IMR-90 (cell line): ENCODE data around the gene APOBEC3F. TPM values are rescaled to one million over a fixed set of nuclear protein-coding genes. Genes with fewer than 3 reads are reported as not detected.

ENCODE experiments used
- ATAC-seq: fragments of 200-7000 bp; cut with Tn5 transposase; 2 replicates; pipeline ENCODE4 v1.9.1; 2020; ENCODE audit warnings: low read depth, mild to moderate bottlenecking, moderate library complexity
- BruUV-seq: library from RNA; stranded (reverse); fragments of 400-500 nt; replicated peaks from 2 replicates; lab custom pipeline; 2021; lab: Mats Ljungman, UMichigan
- CTCF ChIA-PET: fragments of 300-600 bp; formaldehyde crosslinking; extraction: SDS; loops from one replicate; lab custom pipeline; 2021; ENCODE audit warnings: antibody characterized with exemption; lab: Yijun Ruan, JAX
- POLR2A ChIA-PET: fragments of 300-600 bp; sonication (Branson Sonifier 250); formaldehyde crosslinking; loops from one replicate; lab custom pipeline; 2022; ENCODE audit warnings: antibody characterized with exemption; ENCODE audit not compliant: unreplicated experiment; lab: Charles Lee
- DNase-seq: peaks from one replicate; pipeline ENCODE4 v3.0.0; 2013
- H2AFZ ChIP-seq: replicated peaks from 2 replicates; pipeline ENCODE3; 2013; ENCODE audit warnings: low read length, mild to moderate bottlenecking; ENCODE audit not compliant: poor library complexity
- H2AK5ac ChIP-seq: 2 replicates; pipeline ENCODE4 v1.6.1; 2013; ENCODE audit warnings: low read depth, low read length, inconsistent platforms
- H2AK9ac ChIP-seq: replicated peaks from 2 replicates; pipeline ENCODE3; 2013; ENCODE audit warnings: mild to moderate bottlenecking, low read depth, low read length, moderate library complexity; ENCODE audit not compliant: poor library complexity
- H2BK120ac ChIP-seq: 2 replicates; pipeline ENCODE4 v1.6.1; 2013; ENCODE audit warnings: low read depth, low read length, inconsistent platforms
- H2BK15ac ChIP-seq: 3 replicates; pipeline ENCODE4 v1.6.1; 2013; ENCODE audit warnings: low read depth, low read length, inconsistent platforms
- H2BK20ac ChIP-seq: 2 replicates; pipeline ENCODE4 v1.6.1; 2013; ENCODE audit warnings: low read depth, mild to moderate bottlenecking, inconsistent platforms, low read length, moderate library complexity
- H2BK5ac ChIP-seq: 2 replicates; pipeline ENCODE4 v1.6.1; 2013; ENCODE audit warnings: mild to moderate bottlenecking, low read depth, low read length, inconsistent platforms; ENCODE audit not compliant: poor library complexity, severe bottlenecking
- H3K14ac ChIP-seq: replicated peaks from 2 replicates; pipeline ENCODE4 v1.6.1; 2013; ENCODE audit warnings: low read depth, low read length, inconsistent platforms
- H3K18ac ChIP-seq: 2 replicates; pipeline ENCODE4 v1.6.1; 2013; ENCODE audit warnings: low read depth, low read length, control low read depth
- H3K23ac ChIP-seq: 2 replicates; pipeline ENCODE4 v1.6.1; 2013; ENCODE audit warnings: low read depth, low read length, inconsistent platforms
- H3K27ac ChIP-seq: 2 replicates; pipeline ENCODE4 v1.5.1; 2013; ENCODE audit warnings: mild to moderate bottlenecking, control low read depth, low read length; ENCODE audit not compliant: insufficient read depth
- H3K27me3 ChIP-seq: 2 replicates; pipeline ENCODE4 v1.6.1; 2013; ENCODE audit warnings: low read length; ENCODE audit not compliant: control insufficient read depth, insufficient read depth
- H3K36me3 ChIP-seq: 2 replicates; pipeline ENCODE4 v1.6.1; 2013; ENCODE audit warnings: low read length, mixed read lengths; ENCODE audit not compliant: control insufficient read depth, insufficient read depth
- H3K4ac ChIP-seq: 2 replicates; pipeline ENCODE4 v1.6.1; 2013; ENCODE audit warnings: low read depth, low read length, inconsistent platforms
- H3K4me1 ChIP-seq: 2 replicates; pipeline ENCODE4 v1.6.1; 2013; ENCODE audit warnings: low read length, mixed read lengths; ENCODE audit not compliant: control insufficient read depth, insufficient read depth
- H3K4me2 ChIP-seq: 2 replicates; pipeline ENCODE4 v1.6.1; 2013; ENCODE audit warnings: low read depth, mild to moderate bottlenecking, control low read depth, low read length, moderate library complexity
- H3K4me3 ChIP-seq: 2 replicates; pipeline ENCODE4 v1.5.1; 2013; ENCODE audit warnings: low read depth, mild to moderate bottlenecking, control low read depth, low read length, moderate library complexity; ENCODE audit not compliant: insufficient read depth
- H3K56ac ChIP-seq: 2 replicates; pipeline ENCODE4 v1.6.1; 2013; ENCODE audit warnings: low read length, inconsistent platforms; ENCODE audit not compliant: insufficient read depth; ENCODE audit errors: extremely low read depth
- H3K79me1 ChIP-seq, 2 experiments: 2 replicates each; pipeline ENCODE4 v1.6.1; 2013; ENCODE audit warnings: low read length in 2 of 2, inconsistent platforms in 1 of 2, low read depth in 1 of 2
- H3K9ac ChIP-seq: 2 replicates; pipeline ENCODE4 v1.6.1; 2013; ENCODE audit warnings: low read depth, low read length, control low read depth
- H3K9me1 ChIP-seq: 2 replicates; pipeline ENCODE4 v1.6.1; 2013; ENCODE audit warnings: low read length, inconsistent platforms; ENCODE audit not compliant: insufficient read depth
- H3K9me3 ChIP-seq: 2 replicates; pipeline ENCODE4 v1.6.1; 2013; ENCODE audit warnings: low read length; ENCODE audit not compliant: control insufficient read depth, insufficient read depth
- H4K20me1 ChIP-seq: 2 replicates; pipeline ENCODE4 v1.6.1; 2013; ENCODE audit warnings: low read length, inconsistent platforms; ENCODE audit not compliant: insufficient read depth
- H4K5ac ChIP-seq: 2 replicates; pipeline ENCODE4 v1.6.1; 2013; ENCODE audit warnings: mild to moderate bottlenecking, low read depth, low read length, control low read depth
- H4K8ac ChIP-seq, 2 experiments: 2 replicates each; pipeline ENCODE4 v1.6.1; 2013; ENCODE audit warnings: low read depth in 2 of 2, low read length in 2 of 2, control low read depth in 1 of 2, inconsistent platforms in 1 of 2
- H4K91ac ChIP-seq: 2 replicates; pipeline ENCODE4 v1.6.1; 2013; ENCODE audit warnings: low read depth, low read length, inconsistent platforms; ENCODE audit not compliant: insufficient read depth
- CHD1 ChIP-seq: IDR thresholded peaks from 2 replicates; pipeline ENCODE4 v1.6.1; 2012; ENCODE audit warnings: low read depth, low read length, improper control_type of control experiment
- MAFK ChIP-seq: IDR thresholded peaks from 2 replicates; pipeline ENCODE4 v1.6.1; 2012; ENCODE audit warnings: low read depth, low read length, improper control_type of control experiment
- RCOR1 ChIP-seq: IDR thresholded peaks from 2 replicates; pipeline ENCODE4 v1.6.1; 2012; ENCODE audit warnings: mild to moderate bottlenecking, low read length, improper control_type of control experiment; ENCODE audit not compliant: insufficient replicate concordance
- SMC3 ChIP-seq: fragments of 150-350 bp; IDR thresholded peaks from 2 replicates; pipeline ENCODE4 v1.6.1; 2016; ENCODE audit warnings: low read depth, mild to moderate bottlenecking, antibody characterized with exemption, low read length, moderate library complexity
- USF2 ChIP-seq: fragments of 150-350 bp; IDR thresholded peaks from 2 replicates; pipeline ENCODE4 v1.6.1; 2017; ENCODE audit warnings: mild to moderate bottlenecking, antibody characterized with exemption, low read length, low read depth
- WGBS, 2 experiments: methylation state at CpG; one replicate each; pipeline versions ENCODE4 v1.1.5 to v1.1.7; 2013; ENCODE audit warnings: missing lambda C conversion rate in 2 of 2; ENCODE audit not compliant: insufficient read length in 1 of 2; ENCODE audit errors: extremely low coverage in 2 of 2; 5-methylcytosine and 5-hydroxymethylcytosine counted together
- dilution Hi-C: fragments of 300-500 bp; cut with HindIII; formaldehyde crosslinking; loops from one replicate; pipeline ENCODE4 v1.14.3; 2018; ENCODE audit warnings: low sequenced_read_pairs; ENCODE audit not compliant: unreplicated experiment
- in situ Hi-C: fragments of 300-500 bp; cut with MboI; formaldehyde crosslinking; loops from 3 replicates; pipeline ENCODE4 v1.14.3; 2019; ENCODE audit warnings: low sequenced_read_pairs, inconsistent platforms, mixed read lengths
- intact Hi-C: fragments of 100-400 bp; cut with micrococcal nuclease; formaldehyde crosslinking; loops from 2 replicates; pipeline ENCODE4 v1.10.0; 2022
- polyA plus RNA-seq, 3 experiments: library from polyadenylated mRNA; depleted of rRNA; stranded (reverse); fragments of >200 nt; gene quantifications; 2 replicates each; pipeline ENCODE4 v1.2.3, GENCODE V29; 2012; ENCODE audit warnings: low replicate concordance in 1 of 3
- total RNA-seq: library from RNA; depleted of rRNA; stranded (reverse); fragments of >200 nt; gene quantifications from 2 replicates; pipeline ENCODE4 v1.2.3, GENCODE V29; 2012

Gene APOBEC3F
- total and polyA plus RNA-seq, 2 of the 4 experiments (the other 2 are of a cell fraction), result 3.4 to 8.3 TPM

GRCh38 chr22:39101226-39101625, 60.6 kb downstream of the APOBEC3F start:
- Histone ChIP-seq H3K4me2 (no peak overlapping the region), H3K4me3 (no peak overlapping the region), H3K36me3 (no peaks in the 10 kb centered on the region), H3K79me1 (no peaks in the 10 kb centered on the region), H2BK15ac (no peak overlapping the region), H4K8ac (no peak overlapping the region), H3K4me1 (peaks cover 4% of the 10 kb centered on the region), H3K9ac (no peak overlapping the region), H3K27ac (no peak overlapping the region), H2AFZ (no peak overlapping the region), H3K9me1 (no peaks in the 10 kb centered on the region), H4K5ac (no peak overlapping the region), H3K27me3 (peaks cover 21% of the 10 kb centered on the region), H3K56ac (no peak overlapping the region), H3K9me3 (no peaks in the 10 kb centered on the region), H2BK120ac (no peak overlapping the region), H2BK20ac (no peak overlapping the region), H3K23ac (no peak overlapping the region), H4K91ac (no peak overlapping the region), H2AK5ac (no peak overlapping the region), H4K20me1 (no peaks in the 10 kb centered on the region), H3K18ac (no peak overlapping the region), H3K4ac (no peak overlapping the region), H2AK9ac (no peak overlapping the region), H3K14ac (no peak overlapping the region), H2BK5ac (no peak overlapping the region)
- no peak for ATAC-seq
- CTCF ChIA-PET, result interaction anchor here (1.3 kb wide), 1 partner anchor 14 kb away, joined by 5 read pairs; no protein-coding TSS in a partner anchor
- POLR2A ChIA-PET, result no interaction called here
- intact Hi-C loops, result no loop called here
- in situ Hi-C loops, result loop anchor here (25.0 kb wide), 1 partner anchor 239 kb away; the partner anchor contains the start of gene CBX6
- no TSS peak for BruUV-seq
- dilution Hi-C loops, result no loop called here
- TF ChIP-seq MAFK (no peak), SMC3 (no peak), USF2 (no peak), RCOR1 (no peak), CHD1 (no peak)
- 75% methylated on average over 4 of the region's 13 CpGs; no CpG with 5 or more reads in 1 of the 2 experiments for WGBS, 2 experiments
- DNase-seq, result no peak
